ENCODE results near the gene RAB1A. TPM values are rescaled to one million over a fixed set of nuclear protein-coding genes. Genes with fewer than 3 reads are reported as not detected.

RAB1A gene
- total RNA-seq, 1 donor from 2014 or later = 128 TPM

- no peak for TF ChIP-seq CTCF (IDR thresholded peaks at IDR 0.05)
- no peak for DNase-seq (ENCODE audit: extremely low spot score, unreplicated experiment)
- Mint-ChIP-seq H3K36me3 (ENCODE audit: unreplicated experiment) (no peaks in the 10 kb centered on the region), H3K4me1 (ENCODE audit: unreplicated experiment) (peaks cover 52% of the 10 kb centered on the region), H3K27ac (ENCODE audit: unreplicated experiment) (no peak overlapping the region), H3K27me3 (ENCODE audit: unreplicated experiment) (no peaks in the 10 kb centered on the region), H3K9me3 (ENCODE audit: unreplicated experiment) (no peaks in the 10 kb centered on the region), H3K4me3 (ENCODE audit: unreplicated experiment) (no peak overlapping the region)
Measured at GRCh38 chr2:65122313-65122712, 7.6 kb downstream of the RAB1A start.

DNA sequence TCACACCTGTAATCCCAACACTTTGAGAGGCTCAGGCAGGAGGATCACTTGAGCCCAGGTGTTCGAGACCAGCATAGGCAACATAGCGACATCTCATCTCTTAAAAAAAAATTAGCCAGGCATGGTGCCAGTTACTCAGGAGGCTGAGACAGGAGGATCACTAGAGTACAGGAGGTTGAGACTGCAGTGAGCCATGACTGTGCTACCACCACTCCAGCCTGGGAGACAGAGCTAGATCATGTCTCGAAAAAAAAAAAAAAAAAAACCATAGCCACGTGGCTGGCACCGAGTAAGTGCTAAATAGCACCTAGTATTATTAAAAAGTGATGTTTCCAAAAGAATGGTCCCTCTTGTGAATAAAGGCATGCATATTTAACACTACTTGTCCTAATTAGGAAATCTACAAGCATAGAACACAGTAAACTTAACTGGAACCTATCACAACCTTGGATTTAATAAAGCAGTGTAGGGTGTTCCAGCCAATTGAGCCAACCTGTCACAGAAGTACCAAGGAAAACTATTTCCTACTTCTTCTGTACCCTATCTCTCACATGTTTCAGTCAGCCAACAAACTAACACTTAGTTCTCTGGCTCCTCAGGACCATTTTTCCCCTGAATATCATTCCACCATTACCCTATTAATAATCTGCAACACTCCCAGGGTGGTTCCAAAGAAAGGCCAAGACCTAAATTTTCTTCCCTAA lies 8.8 kb downstream of the RAB1A start:
- TF ChIP-seq CTCF (IDR thresholded peaks at IDR 0.05) = no peak
- no peak for DNase-seq (ENCODE audit: extremely low spot score, unreplicated experiment)
- no peaks in the 10 kb centered on the region for H3K9me3 Mint-ChIP-seq (ENCODE audit: unreplicated experiment)
- H3K27me3 Mint-ChIP-seq (ENCODE audit: unreplicated experiment) = no peaks in the 10 kb centered on the region
- peaks cover 44% of the 10 kb centered on the region for H3K4me1 Mint-ChIP-seq (ENCODE audit: unreplicated experiment)
- no peak overlapping the region for H3K27ac Mint-ChIP-seq (ENCODE audit: unreplicated experiment)
- no peaks in the 10 kb centered on the region for H3K36me3 Mint-ChIP-seq (ENCODE audit: unreplicated experiment)
- no peak overlapping the region for H3K4me3 Mint-ChIP-seq (ENCODE audit: unreplicated experiment)

GRCh38 chr2:65116645-65117044 lies 13.3 kb downstream of the RAB1A start:
- H3K36me3 Mint-ChIP-seq (ENCODE audit: unreplicated experiment) = no peaks in the 10 kb centered on the region
- H3K9me3 Mint-ChIP-seq (ENCODE audit: unreplicated experiment) = no peaks in the 10 kb centered on the region
- H3K4me3 Mint-ChIP-seq (ENCODE audit: unreplicated experiment) = no peak overlapping the region
- no peak for DNase-seq (ENCODE audit: extremely low spot score, unreplicated experiment)
- TF ChIP-seq CTCF (IDR thresholded peaks at IDR 0.05) = no peak
- no peak overlapping the region for H3K27ac Mint-ChIP-seq (ENCODE audit: unreplicated experiment)
- no peaks in the 10 kb centered on the region for H3K27me3 Mint-ChIP-seq (ENCODE audit: unreplicated experiment)
- peaks cover 33% of the 10 kb centered on the region for H3K4me1 Mint-ChIP-seq (ENCODE audit: unreplicated experiment)

DNA sequence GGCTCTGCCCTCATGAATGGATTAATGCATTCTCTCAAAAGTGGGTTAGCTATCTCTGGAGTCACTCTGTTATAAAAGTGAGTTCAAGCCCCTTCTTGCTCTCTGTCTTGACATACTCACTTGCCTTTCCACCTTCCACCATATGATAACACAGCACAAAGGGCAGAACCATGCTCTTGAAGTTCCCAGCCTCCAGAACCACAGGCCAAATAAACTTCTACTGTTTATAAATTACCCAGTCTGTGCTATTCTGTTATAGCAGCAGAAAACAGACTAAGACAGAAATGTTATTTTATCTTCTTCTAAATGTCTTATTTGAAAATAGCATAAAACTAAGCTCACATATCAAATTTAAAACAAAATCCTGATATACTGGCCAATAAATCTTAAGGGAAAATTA lies 15.0 kb downstream of the RAB1A start:
- TF ChIP-seq CTCF (IDR thresholded peaks at IDR 0.05) = no peak
- Mint-ChIP-seq H3K4me1 (ENCODE audit: unreplicated experiment) (peaks cover 28% of the 10 kb centered on the region), H3K27me3 (ENCODE audit: unreplicated experiment) (no peaks in the 10 kb centered on the region), H3K36me3 (ENCODE audit: unreplicated experiment) (peaks cover 2% of the 10 kb centered on the region), H3K9me3 (ENCODE audit: unreplicated experiment) (no peaks in the 10 kb centered on the region), H3K4me3 (ENCODE audit: unreplicated experiment) (no peak overlapping the region), H3K27ac (ENCODE audit: unreplicated experiment) (no peak overlapping the region)
- DNase-seq (ENCODE audit: extremely low spot score, unreplicated experiment) = no peak

DNA sequence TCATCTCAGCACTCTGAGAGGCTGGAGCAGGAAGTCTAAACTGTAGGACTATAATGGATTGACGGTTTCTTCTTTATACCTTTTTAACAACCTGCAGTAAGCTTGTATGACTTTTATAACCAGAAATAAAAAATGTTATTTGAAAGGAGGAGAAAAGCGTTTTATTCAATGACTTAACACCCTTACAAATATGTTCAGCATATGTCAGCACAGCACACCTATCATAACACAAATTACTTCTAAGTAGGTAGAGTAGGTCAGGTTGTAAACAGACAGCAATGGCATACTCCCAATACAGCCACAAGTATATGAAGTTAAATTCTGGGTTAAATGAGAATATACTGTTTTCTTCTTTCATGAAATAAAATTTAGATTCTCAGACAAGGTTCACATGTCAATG lies 16.1 kb downstream of the RAB1A start:
- Mint-ChIP-seq H3K9me3 (ENCODE audit: unreplicated experiment) (no peaks in the 10 kb centered on the region), H3K4me3 (ENCODE audit: unreplicated experiment) (no peak overlapping the region), H3K27me3 (ENCODE audit: unreplicated experiment) (no peaks in the 10 kb centered on the region), H3K4me1 (ENCODE audit: unreplicated experiment) (peaks cover 24% of the 10 kb centered on the region), H3K36me3 (ENCODE audit: unreplicated experiment) (peaks cover 2% of the 10 kb centered on the region), H3K27ac (ENCODE audit: unreplicated experiment) (no peak overlapping the region)
- TF ChIP-seq CTCF (IDR thresholded peaks at IDR 0.05) = no peak
- DNase-seq (ENCODE audit: extremely low spot score, unreplicated experiment) = no peak

All from osteocyte (in vitro differentiated cells).